GM18858 (cell line): ENCODE results near the gene ZNF284.

Source experiments
- ATAC-seq: cut with Tn5 transposase; IDR thresholded peaks from one replicate; pipeline ENCODE4 v1.9.1; 2021; ENCODE audit not compliant: unreplicated experiment

ZNF284 gene

DNA sequence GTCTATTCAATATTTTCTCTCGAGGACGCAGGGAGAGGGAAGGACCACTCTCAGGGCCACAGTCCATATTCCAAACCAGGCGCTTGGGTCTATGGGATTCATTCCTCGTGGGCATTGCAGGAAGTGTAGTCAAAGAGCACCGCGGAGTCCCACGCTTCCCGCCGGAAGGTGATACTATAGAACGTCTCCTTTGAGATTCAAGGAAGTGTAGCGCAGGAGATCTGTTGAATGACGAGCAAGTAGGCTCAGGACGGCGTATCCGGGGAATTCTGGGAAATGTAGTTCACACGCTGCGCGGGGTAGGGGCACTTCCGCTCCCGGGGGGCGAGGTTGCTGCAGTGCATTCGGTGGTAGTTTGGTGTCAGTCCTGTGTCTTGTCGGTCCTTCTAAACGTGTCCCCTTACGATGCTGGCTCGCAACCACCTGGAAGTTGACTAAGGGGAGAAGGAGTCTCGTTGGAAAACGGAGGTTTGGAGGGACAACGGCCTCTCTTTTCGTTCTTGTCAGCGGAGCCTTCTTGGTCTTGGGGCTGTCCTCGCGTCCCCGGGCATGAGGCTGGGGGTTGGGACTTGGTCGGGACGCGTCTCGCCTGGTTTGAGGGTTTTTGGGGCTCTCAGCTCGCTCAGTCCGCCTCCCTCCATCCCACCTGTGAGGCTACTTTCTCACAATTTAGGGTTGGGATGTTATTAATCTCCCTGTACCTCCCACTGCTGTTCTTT, at the start of gene ZNF284:
ZNF284 (plus strand) TSS at position 336 of the 719 bp plus-strand sequence. CDS start 4,231 bp downstream, outside the sequence.
- peak; percentile 88 for ATAC-seq

DNA sequence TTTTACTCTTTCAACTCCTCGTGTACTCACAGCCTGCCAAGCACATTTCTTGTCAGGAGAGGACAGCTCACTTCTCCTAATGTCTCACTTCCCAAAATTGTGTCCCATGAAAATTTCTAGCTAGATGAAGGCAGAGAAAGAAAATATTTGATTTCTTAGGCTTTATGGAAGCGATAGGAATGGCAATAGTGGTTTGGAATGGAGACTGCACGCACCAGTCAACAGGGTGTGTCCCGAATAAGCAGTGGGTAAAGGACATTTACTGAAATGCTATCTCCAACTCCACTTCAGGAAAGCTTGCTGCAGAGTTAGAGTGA, 47.1 kb upstream of the ZNF284 start:
- no peak for ATAC-seq

DNA sequence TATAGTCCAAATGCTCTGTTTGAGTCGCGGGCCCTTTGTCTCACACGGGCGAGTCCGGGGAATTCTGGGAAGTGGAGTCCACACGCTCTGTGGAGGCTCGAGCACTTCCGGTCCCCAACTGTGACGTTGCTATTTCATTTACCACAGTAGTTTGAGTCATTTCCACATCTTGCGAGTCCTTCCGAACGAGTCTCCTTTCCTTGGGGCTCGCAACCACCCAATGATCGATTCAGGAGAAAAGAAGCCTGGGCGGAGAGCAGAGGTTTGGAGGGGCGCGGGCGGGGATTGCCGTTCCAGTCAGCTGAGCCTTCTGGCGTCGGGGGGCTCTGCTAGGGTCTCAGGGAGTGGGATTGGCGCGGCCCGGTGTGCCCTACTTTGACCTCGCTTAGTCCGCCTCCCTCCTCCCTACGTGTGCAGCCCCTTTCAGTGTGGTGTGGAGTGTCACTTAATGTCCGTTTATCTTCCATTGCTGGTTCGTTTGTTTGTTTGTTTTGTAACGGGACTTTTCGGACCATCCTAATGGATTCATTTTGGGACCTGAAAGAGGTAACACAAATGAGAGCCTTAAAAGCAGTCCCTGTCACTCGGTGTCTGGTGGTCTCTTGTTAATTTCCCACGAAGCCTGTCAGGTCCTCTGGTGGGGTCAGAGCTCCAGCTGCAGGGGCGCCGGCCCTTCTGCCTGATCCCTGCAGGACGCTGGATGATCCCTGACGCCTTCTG, 46.6 kb upstream of the ZNF284 start, which contains the start of gene ZNF222:
ZNF222 (plus strand) TSS at position 163 of the 720 bp plus-strand sequence; CDS start at position 221, 58 bp downstream.
- ATAC-seq, result peak; percentile 82

DNA sequence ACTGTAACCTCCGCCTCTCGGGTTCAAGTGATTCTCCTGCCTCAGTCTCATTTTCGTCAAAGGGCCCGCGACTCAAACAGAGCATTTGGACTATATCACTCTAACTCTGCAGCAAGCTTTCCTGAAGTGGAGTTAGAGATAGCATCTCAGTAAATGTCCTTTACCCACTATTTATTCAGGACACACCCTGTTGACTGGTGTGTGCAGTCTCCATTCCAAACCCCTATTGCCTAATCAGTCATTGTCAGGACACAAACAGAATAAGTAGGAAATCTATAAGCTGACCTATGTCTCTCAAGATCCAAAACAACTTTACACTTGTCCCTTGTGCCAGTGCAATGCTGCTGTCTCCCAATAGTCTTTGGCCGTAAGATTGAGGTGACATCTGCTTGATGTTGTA, 45.3 kb upstream of the ZNF284 start:
- no peak for ATAC-seq

DNA sequence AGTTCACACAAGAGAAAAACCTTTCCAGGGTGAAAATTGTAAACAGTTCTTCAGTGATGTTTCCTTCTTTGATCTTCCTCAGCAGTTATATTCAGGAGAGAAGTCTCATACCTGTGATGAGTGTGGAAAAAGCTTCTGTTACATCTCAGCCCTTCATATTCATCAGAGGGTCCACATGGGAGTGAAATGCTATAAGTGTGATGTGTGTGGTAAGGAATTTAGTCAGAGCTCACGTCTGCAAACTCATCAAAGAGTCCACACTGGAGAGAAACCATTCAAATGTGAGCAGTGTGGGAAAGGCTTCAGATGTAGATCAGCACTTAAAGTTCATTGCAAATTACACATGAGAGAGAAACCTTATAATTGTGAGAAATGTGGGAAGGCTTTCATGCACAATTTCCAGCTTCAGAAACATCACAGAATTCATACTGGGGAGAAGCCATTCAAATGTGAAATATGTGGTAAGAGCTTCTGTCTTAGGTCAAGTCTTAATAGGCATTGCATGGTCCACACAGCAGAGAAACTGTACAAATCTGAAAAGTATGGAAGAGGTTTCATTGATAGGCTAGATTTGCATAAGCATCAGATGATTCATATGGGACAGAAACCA, 39.9 kb upstream of the ZNF284 start:
- no peak for ATAC-seq

DNA sequence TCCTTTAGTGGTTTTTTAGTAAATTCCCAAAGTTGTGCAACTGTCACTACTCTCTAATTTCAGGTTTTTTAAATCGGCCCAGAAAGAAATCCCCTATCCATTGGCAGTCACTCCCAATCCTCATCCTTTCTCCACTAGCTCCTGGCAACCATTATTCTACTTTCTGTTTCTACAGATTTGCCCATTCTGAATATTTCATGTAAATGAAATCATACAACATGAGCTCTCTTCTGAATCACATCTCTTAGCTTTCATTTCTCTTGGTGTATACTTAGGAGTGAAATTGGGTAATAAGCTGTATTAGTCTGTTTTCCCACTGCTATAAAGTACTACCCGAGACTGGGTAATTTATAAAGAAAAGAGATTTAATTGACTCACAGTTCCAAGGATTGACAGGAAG, 29.8 kb upstream of the ZNF284 start:
- ATAC-seq, result no peak

DNA sequence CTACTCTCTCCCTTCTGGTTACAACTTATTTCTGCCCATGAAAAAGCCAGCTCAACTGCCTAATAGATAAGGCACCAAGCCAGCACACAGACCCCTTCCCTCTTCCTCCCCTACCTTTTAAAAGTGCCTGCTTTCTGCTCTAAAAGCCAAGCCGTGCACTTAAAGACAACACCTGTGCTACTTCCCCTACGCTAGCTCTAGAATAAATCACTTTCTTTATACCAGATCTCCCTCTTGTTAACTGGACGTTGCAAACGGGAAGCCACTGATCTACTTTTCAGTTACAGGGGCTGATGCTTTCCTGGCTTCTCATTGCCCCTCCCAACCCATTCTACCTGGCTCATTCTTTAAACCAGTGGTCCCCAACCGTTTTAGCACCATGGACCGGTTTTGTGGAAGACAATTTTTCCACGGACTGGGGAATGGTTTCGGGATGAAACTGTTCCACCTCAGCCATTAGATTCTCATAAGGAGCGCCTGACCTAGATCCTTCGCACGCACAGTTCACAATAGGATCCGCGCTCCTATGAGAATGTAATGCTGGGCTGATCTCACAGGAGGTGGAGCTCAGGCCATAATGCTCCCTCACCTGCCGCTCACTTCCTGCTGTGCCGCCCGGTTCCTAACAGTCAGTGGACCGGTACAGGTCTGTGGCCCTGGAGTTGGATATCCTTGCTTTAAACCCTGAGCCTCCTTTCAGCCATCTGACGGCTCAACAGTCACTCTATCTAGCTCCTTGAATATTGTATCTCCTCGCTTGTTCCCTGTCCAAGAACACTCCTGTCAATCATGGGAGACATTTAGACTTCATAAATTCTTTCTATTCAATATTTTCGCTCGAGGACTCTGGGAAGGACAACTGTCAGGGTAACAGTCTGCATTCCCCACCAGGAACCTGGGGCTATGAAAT, 21.0 kb upstream of the ZNF284 start:
- no peak for ATAC-seq

DNA sequence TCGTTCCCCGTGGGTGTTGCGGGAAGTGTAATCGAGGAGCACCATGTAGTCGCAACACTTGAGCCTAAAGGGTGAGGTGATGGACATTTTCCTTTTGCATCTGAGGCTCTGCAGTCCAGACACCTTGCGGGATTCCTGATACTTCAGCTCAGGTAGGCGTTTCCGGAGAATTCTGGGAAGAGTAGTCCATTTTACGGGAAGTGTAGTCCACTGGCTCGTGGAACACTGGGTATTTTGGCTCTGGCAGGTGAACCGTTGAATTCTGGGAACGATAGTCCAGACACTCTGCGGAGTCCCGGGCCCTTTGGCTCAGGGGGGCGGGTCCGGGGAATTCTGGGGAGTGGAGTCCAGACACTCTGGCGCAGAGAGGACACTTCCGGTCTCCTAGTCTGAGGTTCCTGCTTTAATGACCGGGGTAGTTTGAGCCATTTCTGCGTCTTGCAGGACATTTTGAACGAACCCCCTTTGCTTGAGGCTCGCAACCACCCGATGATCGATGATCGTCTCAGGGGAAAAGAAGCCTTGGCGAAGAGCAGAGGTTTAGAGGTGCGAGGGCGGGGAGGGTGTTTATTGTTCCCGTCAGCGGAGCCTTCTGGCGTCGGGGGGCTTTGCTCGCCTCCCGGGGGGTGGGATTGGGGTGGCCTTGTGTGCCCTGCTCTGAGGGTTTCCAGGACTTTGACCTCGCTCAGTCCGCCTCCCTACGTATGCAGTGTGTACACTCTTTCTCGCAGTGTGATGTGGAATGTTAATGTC, 20.1 kb upstream of the ZNF284 start, which contains the start of gene ZNF223:
ZNF223 (plus strand) TSS at position 387 of the 753 bp plus-strand sequence. CDS start 3,141 bp downstream, outside the sequence.
- ATAC-seq, result no peak

DNA sequence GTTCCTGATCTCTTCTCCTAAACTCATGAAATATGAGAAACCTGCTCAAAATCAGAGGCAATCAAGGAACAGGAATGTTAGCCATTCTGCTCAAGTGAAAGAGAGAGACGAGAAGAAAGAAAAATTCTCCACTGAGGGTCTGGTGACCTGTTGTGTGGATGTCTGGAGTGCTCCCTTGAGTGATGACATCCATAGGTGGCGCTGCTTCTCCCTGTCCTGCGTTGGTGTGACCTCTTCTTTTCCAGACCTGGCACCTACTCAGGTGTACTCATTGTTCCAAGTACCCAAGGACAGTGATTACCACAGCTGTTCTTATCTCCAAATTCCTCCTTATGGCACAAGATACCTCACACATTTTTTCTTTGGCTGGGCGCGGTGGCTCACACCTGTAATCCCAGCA, 16.1 kb upstream of the ZNF284 start:
- no peak for ATAC-seq

DNA sequence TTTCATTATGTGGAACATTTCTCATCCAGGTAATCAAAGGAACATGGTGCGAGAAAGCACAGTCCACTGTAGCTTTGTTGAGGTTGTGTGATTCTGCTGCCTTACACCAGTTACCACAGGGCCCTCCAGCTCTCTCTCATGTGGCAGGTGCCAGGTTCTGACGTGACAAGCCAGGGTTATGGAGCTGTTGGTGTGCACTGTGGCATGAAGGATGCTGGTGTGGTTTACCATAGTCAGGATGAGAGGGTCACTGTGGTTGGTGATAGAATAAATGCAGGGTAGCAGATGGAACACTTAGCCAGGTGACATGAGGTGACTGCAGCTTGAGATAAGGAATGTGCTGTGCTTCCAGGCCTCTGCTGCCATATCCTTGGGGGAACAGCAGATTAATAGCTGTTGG, 12.7 kb upstream of the ZNF284 start:
- ATAC-seq, result no peak

DNA sequence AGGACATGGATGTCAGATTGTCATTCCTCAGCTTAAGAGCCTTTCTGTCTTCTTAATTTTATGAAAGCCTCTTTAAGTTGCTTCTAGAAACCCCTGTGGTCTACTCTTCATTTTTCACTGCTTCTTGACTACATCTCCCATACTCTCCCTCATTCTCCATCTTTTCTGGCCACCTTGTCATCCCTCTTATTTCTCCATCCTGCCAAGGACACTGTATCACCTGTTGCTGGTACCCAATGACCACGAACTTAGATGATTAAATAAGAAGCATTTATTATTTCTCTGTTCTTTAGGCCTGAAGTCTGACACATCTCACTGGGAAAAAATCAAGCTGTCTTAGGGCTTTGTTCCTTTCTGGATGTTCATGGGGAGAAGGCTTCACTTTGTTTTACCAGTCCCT, 10.9 kb upstream of the ZNF284 start:
- ATAC-seq, result no peak

DNA sequence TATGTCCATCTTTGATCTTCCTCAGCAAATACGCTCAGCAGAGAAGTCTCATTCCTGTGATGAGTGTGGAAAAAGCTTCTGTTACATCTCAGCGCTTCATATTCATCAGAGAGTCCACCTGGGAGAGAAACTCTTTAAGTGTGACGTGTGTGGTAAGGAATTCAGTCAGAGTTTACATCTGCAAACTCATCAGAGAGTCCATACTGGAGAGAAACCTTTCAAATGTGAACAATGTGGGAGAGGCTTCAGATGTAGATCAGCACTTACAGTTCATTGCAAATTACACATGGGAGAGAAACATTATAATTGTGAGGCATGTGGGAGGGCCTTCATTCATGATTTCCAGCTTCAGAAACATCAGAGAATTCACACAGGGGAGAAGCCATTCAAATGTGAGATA, 5.7 kb upstream of the ZNF284 start:
- ATAC-seq, result no peak

DNA sequence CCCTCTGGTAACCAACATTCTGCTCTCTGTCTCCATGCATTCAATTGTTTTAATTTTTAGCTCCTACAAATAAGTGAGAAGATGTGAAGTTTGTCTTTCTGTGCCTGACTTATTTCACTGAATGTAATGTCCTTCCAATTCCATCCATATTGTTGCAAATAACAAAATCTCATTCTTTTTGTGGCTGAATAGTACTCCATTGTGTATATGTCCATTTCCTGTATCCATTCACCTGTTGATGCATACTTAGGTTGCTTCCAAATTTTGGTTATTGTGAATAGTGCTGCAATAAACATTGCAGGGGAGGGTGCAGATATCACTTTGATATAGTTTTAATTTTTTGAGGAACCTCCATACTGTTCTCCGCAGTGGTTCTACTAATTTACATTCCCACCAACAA, 2.5 kb upstream of the ZNF284 start:
- no peak for ATAC-seq

DNA sequence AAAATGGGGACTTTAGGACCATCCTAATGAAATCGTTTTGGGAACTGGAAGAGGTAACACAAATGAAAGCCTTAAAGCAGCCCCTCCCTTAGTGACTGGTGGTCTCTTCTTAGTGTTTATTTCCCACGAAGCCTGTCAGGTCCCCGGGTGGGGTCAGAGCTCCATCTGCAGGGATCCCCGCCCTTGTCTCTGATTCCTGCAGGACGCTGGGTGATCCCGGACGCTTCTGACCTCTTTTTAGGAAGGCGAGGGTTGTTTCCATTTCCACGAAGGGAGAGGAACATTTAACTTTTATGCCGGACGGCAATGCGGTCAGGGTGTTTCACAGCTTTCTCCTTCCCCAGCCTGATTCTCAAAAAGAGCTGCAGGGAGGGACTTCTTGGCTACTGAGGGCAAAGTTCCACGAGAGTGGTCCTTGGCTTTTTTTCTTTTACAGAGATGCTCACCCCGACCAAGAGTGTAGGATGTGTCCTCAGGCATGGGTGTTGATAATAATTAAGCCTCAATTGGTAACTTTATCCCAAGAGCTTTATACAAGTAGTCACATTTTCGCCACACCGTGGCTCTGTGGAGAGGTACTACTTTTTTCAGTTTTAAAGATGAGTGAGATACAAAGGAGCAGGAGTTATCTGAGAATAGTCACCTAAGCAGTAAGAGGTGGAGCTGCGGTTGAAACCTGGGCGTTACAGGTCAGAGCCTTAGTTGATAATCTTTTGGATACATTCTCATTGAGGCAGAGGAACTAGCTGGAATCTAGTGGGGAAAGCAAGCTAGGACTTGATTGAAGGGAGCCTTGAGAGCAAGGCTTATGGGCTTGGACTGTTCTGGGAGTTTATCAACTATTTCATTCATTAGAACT, 813 bp downstream of the ZNF284 start:
- ATAC-seq, result no peak

DNA sequence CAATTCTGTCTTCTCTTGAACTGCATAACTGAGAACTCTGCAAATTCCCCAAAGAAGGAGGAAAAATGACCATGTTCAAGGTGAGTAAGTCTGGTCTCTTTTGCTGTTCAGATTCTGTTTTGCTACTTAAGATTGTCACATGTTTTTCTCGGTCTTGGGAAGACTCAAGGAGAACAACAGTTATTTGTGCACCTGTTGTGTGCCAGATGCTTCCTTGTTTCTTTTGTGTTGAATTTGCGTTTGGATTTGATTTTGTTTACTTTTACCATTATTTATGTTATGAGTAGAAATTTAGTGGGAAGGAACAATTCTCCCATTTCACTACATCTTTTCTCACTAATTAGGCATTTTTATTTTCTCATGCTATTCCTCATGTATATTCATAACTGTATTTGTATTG, 4.4 kb downstream of the ZNF284 start:
- ATAC-seq, result no peak

DNA sequence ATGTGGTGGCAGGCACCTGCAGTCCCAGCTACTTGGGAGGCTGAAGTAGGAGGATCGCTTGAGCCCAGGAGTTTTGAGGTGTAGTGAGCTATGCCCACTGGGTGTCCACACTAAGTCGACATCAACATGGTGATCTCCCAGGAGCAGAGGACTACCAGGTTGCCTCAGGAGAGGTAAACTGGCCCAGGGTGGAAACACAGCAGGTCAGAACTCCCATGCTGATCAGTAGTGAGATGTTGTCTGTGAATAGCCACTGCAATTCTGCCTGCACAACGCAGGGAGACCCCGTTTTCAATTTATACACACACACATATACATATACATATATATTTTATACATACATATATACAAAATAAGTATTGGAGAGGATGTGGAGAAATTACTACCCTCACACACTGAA, 20.1 kb downstream of the ZNF284 start:
- ATAC-seq, result no peak

DNA sequence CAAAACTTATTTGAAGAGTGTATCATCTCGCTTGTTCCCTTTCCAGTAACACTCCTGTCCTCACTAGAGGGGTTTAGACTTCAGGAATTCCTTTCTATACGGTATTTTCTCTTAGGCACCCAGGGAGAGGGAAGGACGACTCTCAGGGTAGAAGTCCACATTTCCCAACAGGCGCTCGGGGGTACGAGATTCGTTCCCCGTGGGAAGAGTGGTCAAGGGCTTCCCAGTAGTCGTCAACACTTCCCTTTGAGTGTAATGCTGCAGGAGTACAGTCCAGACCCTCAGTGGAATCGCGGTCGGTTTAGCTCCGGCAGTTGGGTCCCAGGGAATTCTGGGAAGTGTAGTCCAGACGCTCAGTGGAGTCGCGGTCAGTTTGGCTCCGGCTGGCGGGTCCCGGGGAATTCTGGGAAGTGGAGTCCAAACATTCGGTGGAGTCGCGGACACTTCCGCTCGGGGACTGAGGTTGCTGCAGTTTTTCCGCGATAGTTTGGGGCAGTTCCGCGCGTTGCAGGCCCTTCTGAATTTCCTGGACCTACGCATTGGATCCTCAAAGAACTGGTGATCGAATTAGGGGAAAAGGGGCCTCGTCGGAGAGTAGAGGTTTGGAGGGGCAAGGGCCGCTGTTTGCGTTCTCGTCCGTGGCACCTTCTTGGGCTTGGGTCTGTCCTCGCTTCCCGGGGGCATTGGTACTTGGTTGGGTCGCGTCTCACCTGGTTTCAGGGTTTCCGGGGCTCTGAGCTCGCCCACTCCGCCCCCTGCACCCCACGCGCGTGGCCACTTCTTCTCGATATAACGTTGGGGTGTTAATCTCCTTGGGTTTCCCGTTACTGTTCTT, 22.2 kb downstream of the ZNF284 start, which contains the start of gene ZNF224:
ZNF224 (plus strand) TSS at position 431 of the 835 bp plus-strand sequence. CDS start 3,513 bp downstream, outside the sequence.
- ATAC-seq, result no peak

DNA sequence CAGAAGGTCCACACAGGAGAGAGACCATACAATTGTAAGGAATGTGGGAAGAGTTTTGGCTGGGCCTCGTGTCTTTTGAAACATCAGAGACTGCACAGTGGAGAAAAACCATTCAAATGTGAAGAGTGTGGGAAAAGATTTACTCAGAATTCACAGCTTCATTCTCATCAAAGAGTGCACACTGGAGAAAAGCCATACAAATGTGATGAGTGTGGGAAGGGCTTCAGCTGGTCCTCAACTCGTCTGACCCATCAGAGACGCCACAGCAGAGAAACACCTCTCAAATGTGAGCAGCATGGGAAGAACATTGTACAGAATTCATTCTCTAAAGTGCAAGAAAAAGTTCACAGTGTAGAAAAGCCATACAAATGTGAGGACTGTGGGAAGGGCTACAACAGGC, 35.8 kb downstream of the ZNF284 start:
- ATAC-seq, result no peak
